Breast epithelium (tissue), 3 donors: ENCODE measurements around the gene CCNYL1.

Source experiments
- POLR2A ChIP-seq: fragments of 450-650 bp; IDR thresholded peaks from one replicate; pipeline ENCODE4 v1.6.1; 2016; ENCODE audit warnings: antibody characterized with exemption, mild to moderate bottlenecking, moderate library complexity
- TF ChIP-seq, protein P1 (sequence below), 3 donors: fragments of 450-650 bp; IDR thresholded peaks; one replicate each; pipeline ENCODE4 v1.5.1; 2016 to 2017; ENCODE audit warnings: antibody characterized with exemption in 3 of 3, mild to moderate bottlenecking in 3 of 3, moderate library complexity in 3 of 3

GRCh38 chr2:207750876-207751275 is 39.4 kb downstream of the CCNYL1 start:
- no peak for TF ChIP-seq POLR2A
- TF ChIP-seq, protein P1, sequence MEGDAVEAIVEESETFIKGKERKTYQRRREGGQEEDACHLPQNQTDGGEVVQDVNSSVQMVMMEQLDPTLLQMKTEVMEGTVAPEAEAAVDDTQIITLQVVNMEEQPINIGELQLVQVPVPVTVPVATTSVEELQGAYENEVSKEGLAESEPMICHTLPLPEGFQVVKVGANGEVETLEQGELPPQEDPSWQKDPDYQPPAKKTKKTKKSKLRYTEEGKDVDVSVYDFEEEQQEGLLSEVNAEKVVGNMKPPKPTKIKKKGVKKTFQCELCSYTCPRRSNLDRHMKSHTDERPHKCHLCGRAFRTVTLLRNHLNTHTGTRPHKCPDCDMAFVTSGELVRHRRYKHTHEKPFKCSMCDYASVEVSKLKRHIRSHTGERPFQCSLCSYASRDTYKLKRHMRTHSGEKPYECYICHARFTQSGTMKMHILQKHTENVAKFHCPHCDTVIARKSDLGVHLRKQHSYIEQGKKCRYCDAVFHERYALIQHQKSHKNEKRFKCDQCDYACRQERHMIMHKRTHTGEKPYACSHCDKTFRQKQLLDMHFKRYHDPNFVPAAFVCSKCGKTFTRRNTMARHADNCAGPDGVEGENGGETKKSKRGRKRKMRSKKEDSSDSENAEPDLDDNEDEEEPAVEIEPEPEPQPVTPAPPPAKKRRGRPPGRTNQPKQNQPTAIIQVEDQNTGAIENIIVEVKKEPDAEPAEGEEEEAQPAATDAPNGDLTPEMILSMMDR (IDR thresholded peaks at IDR 0.05) = no peak
